GM18873 (cell line): Measurements from ENCODE around the gene ZNF235.
"Not testable (repeated sequence)": the region's sequence is repeated elsewhere in the genome, so short reads cannot be mapped to it uniquely, and the experiment has no call there.

Source experiments
- ATAC-seq: cut with Tn5 transposase; IDR thresholded peaks from one replicate; pipeline ENCODE4 v1.9.1; 2021; ENCODE audit warnings: mild to moderate bottlenecking, moderate library complexity, moderate number of reproducible peaks; ENCODE audit not compliant: unreplicated experiment, low FRiP score

Gene ZNF235

GRCh38 chr19:44304659-44305193, at the start of gene ZNF235:
ZNF235 (minus strand) TSS chr19:44305025; CDS start chr19:44303404, 1,621 bp downstream.
- ATAC-seq, result peak; percentile 82

- no peak for ATAC-seq
Measured at GRCh38 chr19:44346556-44346955, 41.7 kb upstream of the ZNF235 start.

- no peak for ATAC-seq
Measured at GRCh38 chr19:44345959-44346358, 41.1 kb upstream of the ZNF235 start.

- ATAC-seq, result no peak
Measured at GRCh38 chr19:44344255-44344654, 39.4 kb upstream of the ZNF235 start.

GRCh38 chr19:44341794-44342193, 37.0 kb upstream of the ZNF235 start:
- ATAC-seq, result no peak

- ATAC-seq, result not testable (repeated sequence)
Measured at GRCh38 chr19:44334639-44335038, 29.8 kb upstream of the ZNF235 start.

GRCh38 chr19:44332145-44332544, 27.3 kb upstream of the ZNF235 start:
- no peak for ATAC-seq

- ATAC-seq, result no peak
Measured at GRCh38 chr19:44315883-44316282, 11.1 kb upstream of the ZNF235 start.

- ATAC-seq, result no peak
Measured at GRCh38 chr19:44313231-44313630, 8.4 kb upstream of the ZNF235 start.

GRCh38 chr19:44308011-44308410, 3.2 kb upstream of the ZNF235 start:
- no peak for ATAC-seq

GRCh38 chr19:44306283-44306682, 1.5 kb upstream of the ZNF235 start:
- ATAC-seq, result no peak

GRCh38 chr19:44305457-44305856, 632 bp upstream of the ZNF235 start:
- no peak for ATAC-seq

GRCh38 chr19:44303976-44304568, 753 bp downstream of the ZNF235 start:
- no peak for ATAC-seq

GRCh38 chr19:44303320-44303719, 1.5 kb downstream of the ZNF235 start:
- no peak for ATAC-seq

GRCh38 chr19:44284968-44285367, 19.9 kb downstream of the ZNF235 start:
- no peak for ATAC-seq

- no peak for ATAC-seq
Measured at GRCh38 chr19:44282846-44283245, 22.0 kb downstream of the ZNF235 start.

- no peak for ATAC-seq
Measured at GRCh38 chr19:44280916-44281315, 23.9 kb downstream of the ZNF235 start.

GRCh38 chr19:44278181-44278690, 26.6 kb downstream of the ZNF235 start:
- no peak for ATAC-seq

- no peak for ATAC-seq
Measured at GRCh38 chr19:44277331-44277730, 27.5 kb downstream of the ZNF235 start.

- no peak for ATAC-seq
Measured at GRCh38 chr19:44260695-44261446, 44.0 kb downstream of the ZNF235 start.

GRCh38 chr19:44260343-44260681, 44.5 kb downstream of the ZNF235 start:
- ATAC-seq, result no peak
